CD8-positive, alpha-beta memory T cell (primary cell): ENCODE measurements around the gene GRID2. TPM values are rescaled to one million over a fixed set of nuclear protein-coding genes. Genes with fewer than 3 reads are reported as not detected.
"Not testable (repeated sequence)": the region's sequence is repeated elsewhere in the genome, so short reads cannot be mapped to it uniquely, and the experiment has no call there.

Source experiments
- CTCF ChIA-PET: fragments of 350-600 bp; sonication (Branson Sonifier 250); formaldehyde crosslinking; loops from one replicate; lab custom pipeline; 2021; ENCODE audit warnings: antibody characterized with exemption; lab: Charles Lee
- POLR2A ChIA-PET: fragments of 350-600 bp; sonication (Branson Sonifier 250); formaldehyde crosslinking; loops from one replicate; lab custom pipeline; 2021; ENCODE audit warnings: antibody characterized with exemption; lab: Charles Lee
- DNase-seq, 5 donors: peaks; one replicate each; pipeline versions ENCODE4 v3.0.0 to v3.0.0-alpha.2; 2020 to 2022; ENCODE audit warnings: mixed read lengths in 1 of 5
- H3K27ac ChIP-seq: one replicate; pipeline ENCODE4 v1.7.0; 2013; ENCODE audit warnings: low read depth, mild to moderate bottlenecking, low read length, moderate library complexity
- H3K27me3 ChIP-seq: 2 replicates; pipeline ENCODE4 v1.7.0; 2013; ENCODE audit warnings: low read length, mild to moderate bottlenecking; ENCODE audit not compliant: insufficient read depth, poor library complexity, severe bottlenecking
- H3K36me3 ChIP-seq: 2 replicates; pipeline ENCODE4 v1.7.0; 2013; ENCODE audit warnings: mild to moderate bottlenecking, low read length, moderate library complexity; ENCODE audit not compliant: insufficient read depth
- H3K4me1 ChIP-seq: 2 replicates; pipeline ENCODE4 v1.7.0; 2013; ENCODE audit warnings: mild to moderate bottlenecking, low read length, moderate library complexity; ENCODE audit not compliant: insufficient read depth
- H3K4me3 ChIP-seq: 2 replicates; pipeline ENCODE4 v1.7.0; 2013; ENCODE audit warnings: mild to moderate bottlenecking, low read length
- H3K9me3 ChIP-seq: 2 replicates; pipeline ENCODE4 v1.7.0; 2013; ENCODE audit warnings: mild to moderate bottlenecking, low read length
- H3K27ac Mint-ChIP-seq, 8 donors: one replicate each; pipeline ENCODE4 v1.8.0; 2020 to 2021; ENCODE audit warnings: mixed read lengths in 8 of 8, mild to moderate bottlenecking in 6 of 8, inconsistent platforms in 3 of 8, moderate library complexity in 3 of 8
- H3K27me3 Mint-ChIP-seq, 2 donors: one replicate each; pipeline ENCODE4 v1.8.0; 2020 to 2021; ENCODE audit warnings: mixed read lengths in 2 of 2, mild to moderate bottlenecking in 1 of 2, moderate library complexity in 1 of 2
- H3K36me3 Mint-ChIP-seq, 3 donors: one replicate each; pipeline ENCODE4 v1.8.0; 2020 to 2021; ENCODE audit warnings: mixed read lengths in 3 of 3, inconsistent platforms in 1 of 3, mild to moderate bottlenecking in 1 of 3
- H3K4me1 Mint-ChIP-seq, 3 donors: one replicate each; pipeline ENCODE4 v1.8.0; 2020 to 2021; ENCODE audit warnings: mixed read lengths in 3 of 3, inconsistent platforms in 1 of 3, mild to moderate bottlenecking in 1 of 3
- H3K4me3 Mint-ChIP-seq, 7 donors: one replicate each; pipeline ENCODE4 v1.8.0; 2020 to 2021; ENCODE audit warnings: mixed read lengths in 7 of 7, mild to moderate bottlenecking in 6 of 7, moderate library complexity in 4 of 7, inconsistent platforms in 2 of 7
- H3K9me3 Mint-ChIP-seq, 5 donors: one replicate each; pipeline ENCODE4 v1.8.0; 2020 to 2022; ENCODE audit warnings: mixed read lengths in 5 of 5, mild to moderate bottlenecking in 3 of 5, moderate library complexity in 2 of 5, inconsistent platforms in 1 of 5
- polyA plus RNA-seq: library from polyadenylated mRNA; unstranded; fragments of 300-500 nt; fragmentation: Illumina TruSeq; gene quantifications from one replicate; pipeline ENCODE4 v1.2.3, GENCODE V29; 2021
- total RNA-seq, 2 experiments: library from RNA; stranded (reverse); gene quantifications; one replicate each; pipeline ENCODE4 v1.2.3, GENCODE V29; 2021

Gene GRID2
- total and polyA plus RNA-seq, 3 experiments from 2014 or later = not detected

DNA sequence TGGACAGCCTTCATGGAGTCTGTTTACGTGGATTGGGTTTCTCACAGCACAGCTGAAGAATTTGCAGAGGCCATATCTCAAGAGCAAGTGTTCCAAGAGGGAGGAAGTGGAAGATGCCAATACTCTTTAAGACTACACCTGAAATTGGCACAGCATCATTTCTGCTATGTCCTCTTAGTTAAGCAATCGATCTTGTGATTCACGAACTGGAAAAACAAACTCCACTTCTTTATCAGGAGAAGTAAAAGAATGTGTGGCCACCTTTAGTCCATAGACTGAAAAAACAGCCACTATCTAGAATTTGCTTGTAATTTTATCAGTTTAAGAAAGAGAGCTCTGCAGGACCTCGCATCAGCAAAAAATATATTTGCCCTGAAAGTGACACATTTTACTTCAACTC is 1051.6 kb downstream of the GRID2 start:
- CTCF ChIA-PET = no interaction called here
- Histone ChIP-seq H3K36me3 (no peaks in the 10 kb centered on the region), H3K27ac (no peak overlapping the region), H3K9me3 (no peaks in the 10 kb centered on the region), H3K4me1 (no peaks in the 10 kb centered on the region), H3K27me3 (no peaks in the 10 kb centered on the region), H3K4me3 (no peak overlapping the region)
- H3K4me1 Mint-ChIP-seq = no peaks in the 10 kb centered on the region
- no peak for DNase-seq
- POLR2A ChIA-PET = no interaction called here
- peaks cover 0 to 22% (median 8%) of the 10 kb centered on the region in 5 donors for H3K9me3 Mint-ChIP-seq
- H3K4me3 Mint-ChIP-seq = no peak overlapping the region
- no peaks in the 10 kb centered on the region for H3K36me3 Mint-ChIP-seq
- no peaks in the 10 kb centered on the region for H3K27me3 Mint-ChIP-seq
- no peak overlapping the region for H3K27ac Mint-ChIP-seq

DNA sequence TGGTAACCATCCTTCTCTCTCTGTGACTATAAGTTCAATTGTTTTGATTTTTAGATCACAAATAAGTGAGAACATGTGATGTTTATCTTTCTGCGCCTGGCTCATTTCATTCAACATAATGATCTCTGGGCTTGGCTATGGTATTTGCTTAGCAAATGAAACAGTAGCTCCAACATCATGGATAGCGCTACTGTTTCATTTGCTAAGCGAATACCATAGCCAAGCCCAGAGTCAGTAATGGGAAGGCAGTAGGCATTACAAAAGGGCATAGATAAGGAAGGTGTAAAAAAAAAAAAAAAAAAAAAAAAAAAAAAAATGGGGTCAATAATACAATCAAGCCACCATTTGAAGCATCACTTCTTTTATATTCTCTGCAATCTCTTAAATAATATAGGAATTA is 1055.8 kb downstream of the GRID2 start:
- Histone ChIP-seq H3K36me3 (no peaks in the 10 kb centered on the region), H3K4me3 (no peak overlapping the region), H3K27me3 (no peaks in the 10 kb centered on the region), H3K27ac (no peak overlapping the region), H3K4me1 (no peaks in the 10 kb centered on the region), H3K9me3 (no peaks in the 10 kb centered on the region)
- H3K4me3 Mint-ChIP-seq = no peak overlapping the region
- H3K4me1 Mint-ChIP-seq = no peaks in the 10 kb centered on the region
- CTCF ChIA-PET = no interaction called here
- no peaks in the 10 kb centered on the region for H3K36me3 Mint-ChIP-seq
- DNase-seq = no peak
- no peak overlapping the region for H3K27ac Mint-ChIP-seq
- POLR2A ChIA-PET = no interaction called here
- no peaks in the 10 kb centered on the region for H3K27me3 Mint-ChIP-seq
- peaks cover 1 to 34% (median 2%) of the 10 kb centered on the region in 5 donors for H3K9me3 Mint-ChIP-seq

DNA sequence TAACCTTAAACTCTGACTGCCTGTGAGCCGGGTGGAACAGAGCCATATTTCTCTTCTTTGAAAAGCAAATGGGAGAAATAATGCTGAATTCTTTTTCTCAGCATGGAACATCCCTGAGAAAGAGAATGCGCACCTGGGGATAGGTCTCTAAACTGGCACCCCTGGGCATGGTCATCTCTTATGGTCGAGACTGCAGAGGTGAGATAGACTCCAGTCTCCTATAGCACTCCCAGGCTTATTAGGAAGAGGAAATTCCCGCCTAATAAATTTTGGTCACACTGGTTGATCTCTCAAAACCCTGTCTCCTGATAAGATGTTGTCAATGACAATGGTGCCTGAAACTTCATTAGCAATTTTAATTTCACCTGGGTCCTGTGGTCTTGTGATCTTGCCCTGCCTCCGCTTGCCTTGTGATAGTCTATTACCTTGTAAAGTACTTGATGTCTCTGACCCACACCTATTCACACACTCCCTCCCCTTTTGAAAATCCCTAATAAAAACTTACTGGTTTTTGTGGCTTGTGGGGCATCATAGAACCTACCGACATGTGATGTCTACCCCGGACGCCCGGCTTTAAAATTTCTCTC is 1062.5 kb downstream of the GRID2 start:
- H3K27ac ChIP-seq, H3K36me3 ChIP-seq, H3K27ac Mint-ChIP-seq, H3K4me1 ChIP-seq, H3K27me3 ChIP-seq, DNase-seq, H3K4me3 Mint-ChIP-seq, H3K36me3 Mint-ChIP-seq, CTCF ChIA-PET, H3K4me3 ChIP-seq, H3K27me3 Mint-ChIP-seq, H3K9me3 ChIP-seq, H3K4me1 Mint-ChIP-seq, POLR2A ChIA-PET: not testable (repeated sequence)
- H3K9me3 Mint-ChIP-seq = peaks cover 5 to 27% (median 11%) of the 10 kb centered on the region in 5 donors

DNA sequence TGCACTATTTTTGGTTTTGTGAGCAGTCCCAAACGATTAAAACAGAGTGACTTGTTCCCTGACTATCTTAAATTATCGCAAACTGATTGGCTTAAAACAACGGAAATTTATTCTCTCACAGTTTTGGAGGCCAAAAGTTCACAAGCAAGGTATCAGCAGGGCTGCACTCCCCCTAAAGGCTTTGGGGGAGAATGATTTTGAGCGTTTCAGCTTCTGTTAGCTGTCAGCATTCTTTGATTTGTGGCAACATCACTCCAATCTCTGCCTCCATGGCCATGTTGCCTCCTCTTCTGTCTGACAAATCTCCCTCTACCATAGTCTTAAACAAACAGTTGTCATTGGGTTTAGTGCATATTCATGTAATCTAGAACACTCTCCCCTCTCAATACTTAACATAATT is 1065.2 kb downstream of the GRID2 start:
- Histone ChIP-seq H3K4me1 (no peaks in the 10 kb centered on the region), H3K27me3 (no peaks in the 10 kb centered on the region), H3K36me3 (no peaks in the 10 kb centered on the region), H3K27ac (no peak overlapping the region), H3K9me3 (no peaks in the 10 kb centered on the region), H3K4me3 (no peak overlapping the region)
- no peak for DNase-seq
- Mint-ChIP-seq H3K4me3 (no peak overlapping the region), H3K27ac (no peak overlapping the region), H3K36me3 (no peaks in the 10 kb centered on the region), H3K9me3 (peaks cover 4 to 22% (median 9%) of the 10 kb centered on the region in 5 donors), H3K27me3 (no peaks in the 10 kb centered on the region), H3K4me1 (no peaks in the 10 kb centered on the region)
- ChIA-PET POLR2A (no interaction called here), CTCF (no interaction called here)

DNA sequence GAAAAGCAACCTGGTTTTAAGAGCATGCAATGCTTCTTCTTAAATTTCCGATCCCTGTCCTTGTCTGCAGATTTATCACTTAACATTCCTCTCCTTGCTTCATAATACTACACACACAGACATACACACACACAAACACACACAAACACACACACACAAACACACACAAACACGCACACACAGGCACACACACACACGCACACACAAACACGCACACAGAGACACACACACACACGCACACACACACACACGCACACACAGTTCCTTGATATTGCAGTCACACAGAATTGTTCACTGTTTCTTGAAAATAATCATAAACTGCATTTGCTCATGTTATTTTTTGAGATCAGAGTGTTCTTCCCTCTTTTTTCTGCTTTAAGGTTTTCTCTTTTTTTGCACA is 1066.5 kb downstream of the GRID2 start:
- ChIA-PET POLR2A (no interaction called here), CTCF (no interaction called here)

DNA sequence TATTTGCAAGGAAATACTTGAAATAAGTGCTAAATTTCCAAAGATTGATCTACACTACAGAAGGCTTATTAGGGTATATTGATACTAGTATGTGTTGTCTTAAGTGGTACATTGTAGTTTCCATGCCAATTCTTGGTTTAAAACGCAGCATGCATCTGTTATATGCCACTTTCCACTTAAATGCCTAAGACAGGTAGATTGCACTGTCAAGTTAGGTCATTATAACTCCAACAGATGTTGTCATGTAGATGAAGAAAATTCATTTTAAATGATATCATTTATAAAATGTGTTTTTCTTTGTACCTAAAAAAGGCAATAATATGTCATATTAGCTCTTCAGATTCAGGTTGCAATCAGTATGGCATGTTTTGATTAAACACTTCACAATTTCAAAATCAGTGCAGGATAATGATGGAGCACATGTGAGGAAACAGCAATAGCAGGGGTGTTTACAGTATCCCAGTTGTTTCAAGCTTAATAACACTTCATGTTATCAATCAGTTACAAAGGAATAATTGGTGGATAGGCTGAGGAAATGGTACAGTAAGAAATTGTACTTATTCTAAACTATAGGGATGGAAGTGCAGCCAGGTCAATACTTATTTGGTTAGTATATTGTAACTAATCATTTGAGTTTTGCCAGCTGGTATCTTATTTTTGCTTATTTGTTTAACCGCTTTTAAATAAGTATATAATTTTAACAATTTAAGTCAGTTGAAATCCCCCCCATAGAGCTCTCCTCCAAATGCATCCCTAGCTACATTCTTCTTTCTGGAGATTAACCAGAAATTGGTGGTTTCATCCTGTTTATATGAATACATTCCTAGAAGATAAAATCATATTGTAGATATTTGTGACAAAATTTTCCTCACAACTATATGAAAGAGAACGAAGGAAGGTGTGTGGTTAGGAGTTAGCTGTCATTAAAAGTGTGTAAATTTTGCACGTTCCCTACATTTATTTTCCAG is 1070.4 kb downstream of the GRID2 start:
- H3K4me3 ChIP-seq = no peak overlapping the region
- H3K27me3 ChIP-seq = no peaks in the 10 kb centered on the region
- Mint-ChIP-seq H3K27ac (no peak overlapping the region), H3K4me1 (no peaks in the 10 kb centered on the region), H3K4me3 (no peak overlapping the region), H3K27me3 (no peaks in the 10 kb centered on the region), H3K9me3 (peaks cover 0 to 16% (median 5%) of the 10 kb centered on the region in 5 donors), H3K36me3 (no peaks in the 10 kb centered on the region)
- no peaks in the 10 kb centered on the region for H3K36me3 ChIP-seq
- no peaks in the 10 kb centered on the region for H3K4me1 ChIP-seq
- DNase-seq = no peak
- H3K9me3 ChIP-seq = no peaks in the 10 kb centered on the region
- H3K27ac ChIP-seq = no peak overlapping the region
- ChIA-PET CTCF (no interaction called here), POLR2A (no interaction called here)

More for the DNA sequence above, 1066.5 kb downstream of the GRID2 start:
- Histone ChIP-seq H3K9me3 (no peaks in the 10 kb centered on the region), H3K27me3 (no peaks in the 10 kb centered on the region), H3K36me3 (no peaks in the 10 kb centered on the region), H3K4me1 (no peaks in the 10 kb centered on the region), H3K4me3 (no peak overlapping the region), H3K27ac (no peak overlapping the region)
- Mint-ChIP-seq H3K27me3 (no peaks in the 10 kb centered on the region), H3K4me3 (no peak overlapping the region), H3K27ac (no peak overlapping the region), H3K9me3 (peaks cover 1 to 17% (median 5%) of the 10 kb centered on the region in 5 donors), H3K4me1 (no peaks in the 10 kb centered on the region), H3K36me3 (no peaks in the 10 kb centered on the region)
- DNase-seq = no peak

DNA sequence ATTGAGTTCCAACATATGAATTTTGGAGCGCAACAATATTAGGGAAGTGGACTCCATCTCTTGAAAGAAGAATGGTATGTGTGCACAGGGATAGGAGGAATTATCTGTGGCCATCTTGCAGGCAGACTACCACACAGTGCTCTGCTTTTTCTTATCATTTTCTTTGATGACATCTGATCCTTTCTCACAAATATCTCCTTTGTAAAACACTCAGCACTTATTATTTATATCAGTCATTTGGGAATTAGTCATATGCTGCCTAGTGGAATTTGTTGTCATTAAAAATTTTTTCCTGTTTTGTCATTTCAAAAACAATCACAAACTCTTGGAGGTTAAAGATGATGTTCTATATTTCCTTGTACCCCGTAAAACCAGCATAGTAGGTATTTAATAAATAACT is 1080.5 kb downstream of the GRID2 start:
- Histone ChIP-seq H3K36me3 (no peaks in the 10 kb centered on the region), H3K27me3 (no peaks in the 10 kb centered on the region), H3K9me3 (no peaks in the 10 kb centered on the region), H3K4me3 (no peak overlapping the region), H3K27ac (no peak overlapping the region), H3K4me1 (no peaks in the 10 kb centered on the region)
- ChIA-PET POLR2A (no interaction called here), CTCF (no interaction called here)
- Mint-ChIP-seq H3K27me3 (no peaks in the 10 kb centered on the region), H3K4me3 (no peak overlapping the region), H3K9me3 (peaks cover 5 to 20% (median 7%) of the 10 kb centered on the region in 5 donors), H3K27ac (no peak overlapping the region), H3K36me3 (no peaks in the 10 kb centered on the region), H3K4me1 (no peaks in the 10 kb centered on the region)
- DNase-seq = no peak

DNA sequence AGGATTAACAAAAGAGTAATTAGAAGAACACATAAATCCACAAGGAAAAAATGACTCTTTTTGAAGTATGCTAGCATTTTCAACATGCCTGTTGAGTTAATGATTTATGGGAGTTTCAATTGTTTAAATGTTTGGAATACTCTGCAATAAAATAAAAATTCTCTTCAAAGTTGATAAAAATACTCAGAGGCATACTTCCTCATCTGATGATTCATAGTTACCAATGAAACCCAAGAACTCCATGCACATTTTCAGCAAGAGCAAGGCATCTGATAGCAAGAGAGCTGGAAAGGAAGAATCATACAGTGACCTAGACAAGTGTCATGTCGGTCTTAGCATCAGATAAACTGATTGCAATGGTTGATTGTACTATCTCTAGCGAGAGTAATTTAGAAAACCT is 1081.1 kb downstream of the GRID2 start:
- H3K4me1 Mint-ChIP-seq = no peaks in the 10 kb centered on the region

More for the DNA sequence above, 1081.1 kb downstream of the GRID2 start:
- CTCF ChIA-PET = no interaction called here
- POLR2A ChIA-PET = no interaction called here
- no peaks in the 10 kb centered on the region for H3K27me3 ChIP-seq
- H3K27ac ChIP-seq = no peak overlapping the region
- Mint-ChIP-seq H3K9me3 (peaks cover 5 to 18% (median 7%) of the 10 kb centered on the region in 5 donors), H3K27ac (no peak overlapping the region), H3K27me3 (no peaks in the 10 kb centered on the region), H3K36me3 (no peaks in the 10 kb centered on the region), H3K4me3 (no peak overlapping the region)
- H3K4me3 ChIP-seq = no peak overlapping the region
- no peaks in the 10 kb centered on the region for H3K4me1 ChIP-seq
- no peak for DNase-seq
- H3K9me3 ChIP-seq = no peaks in the 10 kb centered on the region
- H3K36me3 ChIP-seq = no peaks in the 10 kb centered on the region
